Peyer's patch (tissue), 4 donors: ENCODE data around the gene MIDN. TPM values are rescaled to one million over a fixed set of nuclear protein-coding genes. Genes with fewer than 3 reads are reported as not detected.

Experiments used
- DNase-seq, 3 donors: peaks; one replicate each; pipeline ENCODE4 v3.0.0-alpha.2; 2017 to 2019
- H3K27ac ChIP-seq, 4 donors: fragments of 200-600 bp; sonication (generic); one replicate each; pipeline ENCODE4 v1.5.1; 2016 to 2019
- H3K27me3 ChIP-seq, 2 donors: fragments of 200-600 bp; sonication (generic); one replicate each; pipeline ENCODE4 v1.5.1; 2019
- H3K36me3 ChIP-seq, 3 donors: fragments of 200-600 bp; sonication (generic); one replicate each; pipeline ENCODE4 v1.5.1; 2016 to 2019
- H3K4me1 ChIP-seq, 4 donors: fragments of 200-600 bp; sonication (generic); one replicate each; pipeline ENCODE4 v1.5.1; 2016 to 2019
- H3K4me3 ChIP-seq, 4 donors: fragments of 200-600 bp; sonication (generic); 1 replicate in 3 of 4; 2 replicates in 1 of 4; pipeline ENCODE4 v1.5.1; 2016 to 2019; ENCODE audit warnings: mild to moderate bottlenecking in 1 of 4
- H3K9me3 ChIP-seq, 4 donors: fragments of 200-600 bp; sonication (generic); one replicate each; pipeline ENCODE4 v1.5.1; 2016 to 2019; ENCODE audit warnings: mild to moderate bottlenecking in 1 of 4
- POLR2A ChIP-seq, 2 donors: fragments of 450-650 bp; IDR thresholded peaks; one replicate each; pipeline ENCODE4 v1.5.1; 2017; ENCODE audit warnings: antibody characterized with exemption in 2 of 2, mild to moderate bottlenecking in 2 of 2, moderate library complexity in 2 of 2
- total RNA-seq, 4 donors: library from RNA; depleted of rRNA; stranded (reverse); fragments of >200 nt; gene quantifications; one replicate each; pipeline ENCODE4 v1.1.0, GENCODE V29; 2016
- TF ChIP-seq, protein P1 (sequence below), 6 experiments: fragments of 450-650 bp in 4 of 6; fragments of 200-600 bp in 2 of 6; sonication (generic) in 1 of 6; IDR thresholded peaks; one replicate each; pipeline ENCODE4 v1.5.1; 2017 to 2019; ENCODE audit warnings: antibody characterized with exemption in 6 of 6, mild to moderate bottlenecking in 3 of 6, moderate library complexity in 1 of 6

MIDN gene
- total RNA-seq, 4 donors from 2014 or later: 34.7 to 205 (median 98.9) TPM

DNA sequence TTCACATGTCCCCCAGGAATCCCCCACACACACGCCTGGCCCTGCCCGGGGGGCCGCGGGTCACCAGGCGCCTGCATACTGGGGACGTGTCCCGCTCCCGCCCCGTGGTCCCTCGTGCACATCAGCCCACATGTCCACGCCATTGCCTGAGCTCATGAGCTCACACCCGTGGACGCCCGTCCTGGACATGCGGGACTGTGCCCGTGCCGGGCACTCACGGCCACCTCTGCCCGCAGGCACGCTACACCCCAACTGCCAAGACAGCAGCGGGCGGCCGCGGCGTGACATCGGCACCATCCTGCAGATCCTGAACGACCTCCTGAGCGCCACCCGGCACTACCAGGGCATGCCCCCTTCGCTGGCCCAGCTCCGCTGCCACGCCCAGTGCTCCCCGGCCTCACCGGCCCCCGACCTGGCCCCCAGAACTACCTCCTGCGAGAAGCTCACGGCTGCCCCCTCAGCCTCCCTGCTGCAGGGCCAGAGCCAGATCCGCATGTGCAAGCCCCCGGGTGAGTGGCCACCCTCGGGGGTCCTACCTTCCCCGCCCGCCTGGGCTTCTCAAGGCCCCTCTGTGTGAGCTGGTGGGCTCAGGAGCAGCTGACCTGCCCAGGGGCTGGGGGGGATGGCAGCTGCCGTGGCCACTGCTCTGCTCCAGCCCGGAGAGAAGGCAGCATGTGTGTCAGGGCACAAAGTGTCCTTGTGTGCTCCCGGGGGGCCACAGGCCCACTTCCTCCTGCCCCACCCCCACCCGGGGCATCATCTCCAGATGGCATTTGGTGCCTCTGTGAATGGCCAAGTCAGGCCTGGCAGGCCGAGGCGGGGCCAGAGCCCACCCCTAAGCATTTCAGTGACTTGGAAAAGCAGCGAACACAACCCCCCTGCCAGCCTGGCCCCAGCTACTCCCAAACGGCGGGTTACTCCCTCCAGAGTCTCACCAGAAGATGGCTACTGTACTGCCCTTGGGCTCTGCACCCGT is 7.1 kb downstream of the MIDN start:
- no peak for TF ChIP-seq POLR2A (IDR thresholded peaks at IDR 0.05)
- TF ChIP-seq, protein P1, sequence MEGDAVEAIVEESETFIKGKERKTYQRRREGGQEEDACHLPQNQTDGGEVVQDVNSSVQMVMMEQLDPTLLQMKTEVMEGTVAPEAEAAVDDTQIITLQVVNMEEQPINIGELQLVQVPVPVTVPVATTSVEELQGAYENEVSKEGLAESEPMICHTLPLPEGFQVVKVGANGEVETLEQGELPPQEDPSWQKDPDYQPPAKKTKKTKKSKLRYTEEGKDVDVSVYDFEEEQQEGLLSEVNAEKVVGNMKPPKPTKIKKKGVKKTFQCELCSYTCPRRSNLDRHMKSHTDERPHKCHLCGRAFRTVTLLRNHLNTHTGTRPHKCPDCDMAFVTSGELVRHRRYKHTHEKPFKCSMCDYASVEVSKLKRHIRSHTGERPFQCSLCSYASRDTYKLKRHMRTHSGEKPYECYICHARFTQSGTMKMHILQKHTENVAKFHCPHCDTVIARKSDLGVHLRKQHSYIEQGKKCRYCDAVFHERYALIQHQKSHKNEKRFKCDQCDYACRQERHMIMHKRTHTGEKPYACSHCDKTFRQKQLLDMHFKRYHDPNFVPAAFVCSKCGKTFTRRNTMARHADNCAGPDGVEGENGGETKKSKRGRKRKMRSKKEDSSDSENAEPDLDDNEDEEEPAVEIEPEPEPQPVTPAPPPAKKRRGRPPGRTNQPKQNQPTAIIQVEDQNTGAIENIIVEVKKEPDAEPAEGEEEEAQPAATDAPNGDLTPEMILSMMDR (IDR thresholded peaks at IDR 0.05): no peak
- no peaks in the 10 kb centered on the region for H3K9me3 ChIP-seq
- no peak overlapping the region for H3K4me3 ChIP-seq
- H3K4me1 ChIP-seq: peaks cover 12 to 80% (median 53%) of the 10 kb centered on the region in 4 donors
- H3K36me3 ChIP-seq: peaks cover 0 to 63% (median 0%) of the 10 kb centered on the region in 3 donors
- no peak for DNase-seq
- no peaks in the 10 kb centered on the region for H3K27me3 ChIP-seq
- H3K27ac ChIP-seq: peak overlapping the region; percentile 95 to 100 (median 100)

- peaks cover 13 to 82% (median 56%) of the 10 kb centered on the region in 4 donors for H3K4me1 ChIP-seq
- peaks cover 0 to 49% (median 0%) of the 10 kb centered on the region in 3 donors for H3K36me3 ChIP-seq
- DNase-seq: no peak
Observed at GRCh38 chr19:1256646-1257474, 8.5 kb downstream of the MIDN start.

DNA sequence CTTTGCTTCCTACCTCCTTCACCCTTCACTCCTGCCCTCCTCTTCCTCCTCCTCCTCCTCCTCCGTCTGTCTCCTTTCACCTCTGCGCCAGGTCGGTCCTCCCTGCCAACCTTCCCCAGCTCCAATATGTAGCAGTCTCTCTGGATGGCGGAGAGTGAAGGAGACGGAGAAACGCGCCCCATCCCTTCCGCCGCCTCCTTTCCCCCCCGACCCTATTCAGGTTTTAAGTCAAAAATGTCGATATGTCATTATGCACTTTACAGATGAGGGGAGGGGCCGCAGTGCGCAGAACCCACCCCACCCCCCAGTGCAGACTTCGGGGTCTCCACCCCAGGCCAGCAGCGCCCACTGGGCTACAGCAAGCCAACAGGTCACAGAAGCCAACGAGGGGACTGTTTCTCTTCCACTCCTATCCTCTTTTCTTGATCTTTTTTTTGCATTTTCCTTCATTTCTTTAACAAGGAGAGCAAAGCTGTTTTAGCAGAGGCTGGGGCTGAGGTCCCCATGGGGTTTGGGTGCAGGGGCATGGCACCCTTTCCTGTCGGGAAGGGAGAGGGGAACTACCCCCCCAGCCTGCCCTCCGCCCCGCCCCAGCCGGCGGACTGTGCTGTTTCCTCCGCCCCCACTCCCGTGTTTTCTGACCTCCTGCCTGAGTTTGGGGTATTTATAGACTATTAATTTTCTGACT is 9.2 kb downstream of the MIDN start:
- Histone ChIP-seq H3K4me1 (peaks cover 15 to 87% (median 61%) of the 10 kb centered on the region in 4 donors), H3K36me3 (peaks cover 0 to 47% (median 0%) of the 10 kb centered on the region in 3 donors), H3K9me3 (no peaks in the 10 kb centered on the region), H3K27me3 (no peaks in the 10 kb centered on the region), H3K27ac (peak overlapping the region; percentile 98 to 100 (median 99)), H3K4me3 (no peak overlapping the region)
- TF ChIP-seq, protein P1 (IDR thresholded peaks at IDR 0.05): no peak
- no peak for TF ChIP-seq POLR2A (IDR thresholded peaks at IDR 0.05)
- no peak for DNase-seq

More at GRCh38 chr19:1256646-1257474, 8.5 kb downstream of the MIDN start:
- no peak overlapping the region for H3K4me3 ChIP-seq
- H3K27ac ChIP-seq: peak overlapping the region; percentile 16 to 99 (median 98)
- no peaks in the 10 kb centered on the region for H3K9me3 ChIP-seq
- TF ChIP-seq POLR2A (IDR thresholded peaks at IDR 0.05): no peak
- TF ChIP-seq, protein P1 (IDR thresholded peaks at IDR 0.05): no peak
- H3K27me3 ChIP-seq: no peaks in the 10 kb centered on the region

GRCh38 chr19:1258163-1258492 is 9.7 kb downstream of the MIDN start:
- no peak for DNase-seq
- TF ChIP-seq, protein P1 (IDR thresholded peaks at IDR 0.05): no peak
- TF ChIP-seq POLR2A (IDR thresholded peaks at IDR 0.05): no peak
- Histone ChIP-seq H3K9me3 (no peaks in the 10 kb centered on the region), H3K27me3 (no peaks in the 10 kb centered on the region), H3K4me3 (no peak overlapping the region), H3K4me1 (peaks cover 18 to 92% (median 63%) of the 10 kb centered on the region in 4 donors), H3K27ac (peak overlapping the region; percentile 98 to 100 (median 99)), H3K36me3 (peaks cover 0 to 47% (median 0%) of the 10 kb centered on the region in 3 donors)

GRCh38 chr19:1258707-1259205 is 10.4 kb downstream of the MIDN start:
- Histone ChIP-seq H3K4me1 (peaks cover 17 to 90% (median 63%) of the 10 kb centered on the region in 4 donors), H3K9me3 (no peaks in the 10 kb centered on the region), H3K4me3 (peak overlapping the region; percentile 20 to 76 (median 44)), H3K27me3 (no peaks in the 10 kb centered on the region), H3K27ac (peak overlapping the region; percentile 98 to 100 (median 99)), H3K36me3 (peaks cover 0 to 44% (median 0%) of the 10 kb centered on the region in 3 donors)
- no peak for TF ChIP-seq POLR2A (IDR thresholded peaks at IDR 0.05)
- TF ChIP-seq, protein P1 (IDR thresholded peaks at IDR 0.05): peak in 2 of 6 experiments; percentile 7 to 8
- peak in 1 of 3 donors; percentile 65 for DNase-seq
